ENCODE measurements around the gene WDTC1. TPM values are rescaled to one million over a fixed set of nuclear protein-coding genes. Genes with fewer than 3 reads are reported as not detected.
"Not testable (repeated sequence)": the region's sequence is repeated elsewhere in the genome, so short reads cannot be mapped to it uniquely, and the experiment has no call there.

WDTC1 gene
- total RNA-seq, 1 donor from 2014 or later: 24.7 TPM

- TF ChIP-seq, protein P1, sequence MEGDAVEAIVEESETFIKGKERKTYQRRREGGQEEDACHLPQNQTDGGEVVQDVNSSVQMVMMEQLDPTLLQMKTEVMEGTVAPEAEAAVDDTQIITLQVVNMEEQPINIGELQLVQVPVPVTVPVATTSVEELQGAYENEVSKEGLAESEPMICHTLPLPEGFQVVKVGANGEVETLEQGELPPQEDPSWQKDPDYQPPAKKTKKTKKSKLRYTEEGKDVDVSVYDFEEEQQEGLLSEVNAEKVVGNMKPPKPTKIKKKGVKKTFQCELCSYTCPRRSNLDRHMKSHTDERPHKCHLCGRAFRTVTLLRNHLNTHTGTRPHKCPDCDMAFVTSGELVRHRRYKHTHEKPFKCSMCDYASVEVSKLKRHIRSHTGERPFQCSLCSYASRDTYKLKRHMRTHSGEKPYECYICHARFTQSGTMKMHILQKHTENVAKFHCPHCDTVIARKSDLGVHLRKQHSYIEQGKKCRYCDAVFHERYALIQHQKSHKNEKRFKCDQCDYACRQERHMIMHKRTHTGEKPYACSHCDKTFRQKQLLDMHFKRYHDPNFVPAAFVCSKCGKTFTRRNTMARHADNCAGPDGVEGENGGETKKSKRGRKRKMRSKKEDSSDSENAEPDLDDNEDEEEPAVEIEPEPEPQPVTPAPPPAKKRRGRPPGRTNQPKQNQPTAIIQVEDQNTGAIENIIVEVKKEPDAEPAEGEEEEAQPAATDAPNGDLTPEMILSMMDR (conservative IDR thresholded peaks at IDR 0.05; ENCODE audit: low read depth, low read length): peak; percentile 78
- H3K4me3 ChIP-seq (ENCODE audit: low read depth, low read length): no peak overlapping the region
- DNase-seq (ENCODE audit: low read depth): peak; percentile 6
Observed at GRCh38 chr1:27284425-27285273, 50.2 kb downstream of the WDTC1 start.

GRCh38 chr1:27285274-27285660 lies 50.8 kb downstream of the WDTC1 start:
- no peak for DNase-seq (ENCODE audit: low read depth)
- no peak overlapping the region for H3K4me3 ChIP-seq (ENCODE audit: low read depth, low read length)
- TF ChIP-seq, protein P1 (conservative IDR thresholded peaks at IDR 0.05; ENCODE audit: low read depth, low read length): no peak

DNA sequence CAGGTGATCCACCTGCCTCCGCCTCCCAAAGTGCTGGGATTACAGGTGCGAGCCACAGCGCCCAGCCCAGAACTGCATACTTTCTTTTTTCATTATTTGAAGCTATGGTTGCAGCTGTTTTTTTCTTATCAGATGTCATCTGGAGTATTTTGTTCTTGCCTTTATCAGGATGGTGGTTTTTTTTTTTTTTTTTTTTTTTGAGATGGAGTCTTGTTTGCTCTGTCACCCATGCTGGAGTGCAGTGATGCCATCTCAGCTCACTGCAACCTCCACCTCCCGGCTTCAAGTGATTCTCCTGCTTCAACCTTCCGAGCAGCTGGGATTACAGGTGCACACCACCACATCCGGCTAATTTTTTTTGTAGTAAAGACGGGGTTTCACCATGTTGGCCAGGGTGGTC lies 51.4 kb downstream of the WDTC1 start:
- not testable (repeated sequence) for H3K4me3 ChIP-seq (ENCODE audit: low read depth, low read length); DNase-seq (ENCODE audit: low read depth)

- DNase-seq (ENCODE audit: low read depth); H3K4me3 ChIP-seq (ENCODE audit: low read depth, low read length): not testable (repeated sequence)
Observed at GRCh38 chr1:27289125-27289524, 54.7 kb downstream of the WDTC1 start.

DNA sequence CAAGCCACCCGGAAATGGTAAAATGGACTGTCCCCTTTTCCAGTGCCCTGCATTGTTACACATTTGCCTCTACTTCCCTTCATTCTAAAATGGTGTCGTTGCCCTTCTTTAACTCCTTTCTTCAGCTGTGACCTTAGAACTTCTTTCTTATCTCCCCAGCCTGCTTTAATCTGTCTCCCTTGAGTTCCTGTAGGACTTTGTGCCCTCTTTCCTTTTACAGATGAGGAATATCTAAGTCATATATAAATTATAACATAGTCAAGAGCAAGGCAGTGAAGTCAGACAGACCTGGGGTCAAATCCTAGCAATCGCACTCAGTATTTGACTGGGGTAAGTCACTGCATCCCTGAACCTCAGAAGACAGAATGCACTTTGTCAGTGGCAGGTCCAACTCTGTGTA lies 56.1 kb downstream of the WDTC1 start:
- TF ChIP-seq, protein P1 (conservative IDR thresholded peaks at IDR 0.05; ENCODE audit: low read depth, low read length): no peak
- no peak overlapping the region for H3K4me3 ChIP-seq (ENCODE audit: low read depth, low read length)
- DNase-seq (ENCODE audit: low read depth): no peak

- TF ChIP-seq, protein P1 (conservative IDR thresholded peaks at IDR 0.05; ENCODE audit: low read depth, low read length): no peak
- H3K4me3 ChIP-seq (ENCODE audit: low read depth, low read length): no peak overlapping the region
- no peak for DNase-seq (ENCODE audit: low read depth)
Observed at GRCh38 chr1:27292106-27292505, 57.7 kb downstream of the WDTC1 start.

DNA sequence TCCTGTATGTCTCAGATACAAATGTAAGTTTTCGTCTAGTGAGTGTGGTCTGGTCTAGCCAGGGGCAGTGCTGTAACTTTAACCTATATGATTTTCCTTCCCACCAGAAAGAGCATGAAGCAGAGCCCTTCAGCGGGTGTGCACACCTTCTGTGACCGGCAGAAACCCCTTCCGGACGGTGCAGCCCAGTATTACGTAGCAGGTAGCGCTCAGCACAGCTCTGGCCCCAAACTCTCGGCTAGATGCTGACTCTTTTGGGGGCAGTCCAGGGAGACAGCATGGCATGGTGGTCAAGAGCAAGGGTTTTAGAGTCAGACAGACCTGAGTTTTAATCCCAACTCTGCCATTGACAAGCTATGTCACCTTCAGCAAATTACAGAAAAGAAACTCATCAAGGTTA lies 59.5 kb downstream of the WDTC1 start:
- TF ChIP-seq, protein P1 (conservative IDR thresholded peaks at IDR 0.05; ENCODE audit: low read depth, low read length): no peak
- no peak for DNase-seq (ENCODE audit: low read depth)

DNA sequence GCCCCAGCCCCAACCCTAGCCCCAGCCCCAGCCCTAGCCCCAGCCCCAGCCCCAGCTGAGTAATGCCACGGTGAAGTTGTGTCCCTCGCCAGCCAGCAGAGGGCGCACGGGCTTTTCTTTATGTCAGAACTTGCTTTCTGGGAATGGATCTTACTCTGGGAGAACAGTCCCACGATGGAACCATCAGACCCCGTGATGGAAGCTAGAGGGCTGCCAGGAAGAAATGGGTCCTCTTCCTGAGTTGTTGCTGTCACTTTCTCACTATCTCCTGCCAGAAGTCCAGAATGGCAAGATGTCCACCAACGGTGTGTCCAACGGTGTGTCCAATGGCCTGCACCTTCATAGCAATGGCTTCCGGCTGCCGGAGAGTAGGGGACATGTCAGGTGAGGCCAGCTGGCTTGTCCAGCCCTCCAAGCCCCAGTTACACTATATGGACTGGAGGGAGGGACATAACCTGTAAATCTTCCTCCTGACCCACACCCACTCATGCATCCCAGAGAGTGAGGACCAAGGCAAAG lies 62.4 kb downstream of the WDTC1 start:
- no peak for DNase-seq (ENCODE audit: low read depth)
- H3K4me3 ChIP-seq (ENCODE audit: low read depth, low read length): no peak overlapping the region
- TF ChIP-seq, protein P1 (conservative IDR thresholded peaks at IDR 0.05; ENCODE audit: low read depth, low read length): peak; percentile 69

More for the DNA sequence above, 59.5 kb downstream of the WDTC1 start:
- H3K4me3 ChIP-seq (ENCODE audit: low read depth, low read length): no peak overlapping the region
